IgD-negative memory B cell (primary cell): ENCODE results near the gene SPECC1. TPM values are rescaled to one million over a fixed set of nuclear protein-coding genes. Genes with fewer than 3 reads are reported as not detected.
A peak's percentile ranks its signal among the peaks of the same experiment; 100 is the strongest.
"Not testable (repeated sequence)": the region's sequence is repeated elsewhere in the genome, so short reads cannot be mapped to it uniquely, and the experiment has no call there.

Experiments used
- H3K27ac Mint-ChIP-seq, 3 donors: one replicate each; pipeline ENCODE4 v1.8.0; 2020 to 2022; ENCODE audit warnings: mild to moderate bottlenecking in 3 of 3, mixed read lengths in 3 of 3, moderate library complexity in 1 of 3
- H3K27me3 Mint-ChIP-seq: one replicate; pipeline ENCODE4 v1.8.0; 2021; ENCODE audit warnings: mixed read lengths
- H3K36me3 Mint-ChIP-seq: one replicate; pipeline ENCODE4 v1.8.0; 2020; ENCODE audit warnings: mild to moderate bottlenecking, mixed read lengths
- H3K4me1 Mint-ChIP-seq, 3 donors: one replicate each; pipeline ENCODE4 v1.8.0; 2020 to 2022; ENCODE audit warnings: mixed read lengths in 3 of 3, mild to moderate bottlenecking in 1 of 3
- H3K4me3 Mint-ChIP-seq, 4 donors: one replicate each; pipeline ENCODE4 v1.8.0; 2020 to 2022; ENCODE audit warnings: mild to moderate bottlenecking in 4 of 4, mixed read lengths in 4 of 4, moderate library complexity in 3 of 4
- H3K9me3 Mint-ChIP-seq, 3 donors: one replicate each; pipeline ENCODE4 v1.8.0; 2020 to 2021; ENCODE audit warnings: mixed read lengths in 3 of 3, mild to moderate bottlenecking in 1 of 3
- polyA plus RNA-seq: library from polyadenylated mRNA; unstranded; fragments of 300-500 nt; fragmentation: Illumina TruSeq; gene quantifications from one replicate; pipeline ENCODE4 v1.2.3, GENCODE V29; 2021

SPECC1 gene
- polyA plus RNA-seq, 1 donor from 2014 or later: 4.1 TPM

- Mint-ChIP-seq H3K36me3 (peaks cover 11% of the 10 kb centered on the region), H3K27ac (no peak overlapping the region), H3K9me3 (peaks cover 0 to 7% (median 6%) of the 10 kb centered on the region in 3 donors), H3K4me3 (no peak overlapping the region), H3K4me1 (peaks cover 0 to 2% (median 0%) of the 10 kb centered on the region in 3 donors), H3K27me3 (no peaks in the 10 kb centered on the region)
Measured at GRCh38 chr17:20262226-20263114, 253.3 kb downstream of the SPECC1 start.

GRCh38 chr17:20263115-20263433 lies 253.9 kb downstream of the SPECC1 start:
- H3K36me3 Mint-ChIP-seq, H3K9me3 Mint-ChIP-seq, H3K4me1 Mint-ChIP-seq, H3K27ac Mint-ChIP-seq, H3K4me3 Mint-ChIP-seq, H3K27me3 Mint-ChIP-seq: not testable (repeated sequence)

GRCh38 chr17:20263595-20263994 lies 254.4 kb downstream of the SPECC1 start:
- peaks cover 2% of the 10 kb centered on the region for H3K36me3 Mint-ChIP-seq
- H3K27me3 Mint-ChIP-seq: no peaks in the 10 kb centered on the region
- peaks cover 0 to 2% (median 0%) of the 10 kb centered on the region in 3 donors for H3K4me1 Mint-ChIP-seq
- H3K4me3 Mint-ChIP-seq: no peak overlapping the region
- H3K9me3 Mint-ChIP-seq: peaks cover 0 to 2% (median under 1%) of the 10 kb centered on the region in 3 donors
- no peak overlapping the region for H3K27ac Mint-ChIP-seq

GRCh38 chr17:20264996-20265395 lies 255.8 kb downstream of the SPECC1 start:
- H3K27ac Mint-ChIP-seq: no peak overlapping the region

GRCh38 chr17:20266806-20267458 lies 257.8 kb downstream of the SPECC1 start:
- peaks cover 6 to 10% (median 6%) of the 10 kb centered on the region in 3 donors for H3K4me1 Mint-ChIP-seq

More at GRCh38 chr17:20264996-20265395, 255.8 kb downstream of the SPECC1 start:
- H3K4me3 Mint-ChIP-seq: no peak overlapping the region
- no peaks in the 10 kb centered on the region for H3K27me3 Mint-ChIP-seq
- peaks cover 2% of the 10 kb centered on the region for H3K36me3 Mint-ChIP-seq
- no peaks in the 10 kb centered on the region for H3K9me3 Mint-ChIP-seq
- H3K4me1 Mint-ChIP-seq: peaks cover 0 to 2% (median 0%) of the 10 kb centered on the region in 3 donors

GRCh38 chr17:20267459-20267842 lies 258.3 kb downstream of the SPECC1 start:
- Mint-ChIP-seq H3K27ac (no peak overlapping the region), H3K36me3 (peaks cover 2% of the 10 kb centered on the region), H3K4me3 (no peak overlapping the region), H3K27me3 (no peaks in the 10 kb centered on the region), H3K4me1 (peaks cover 4 to 14% (median 11%) of the 10 kb centered on the region in 3 donors), H3K9me3 (no peaks in the 10 kb centered on the region)

More at GRCh38 chr17:20266806-20267458, 257.8 kb downstream of the SPECC1 start:
- no peaks in the 10 kb centered on the region for H3K27me3 Mint-ChIP-seq
- no peaks in the 10 kb centered on the region for H3K9me3 Mint-ChIP-seq
- no peak overlapping the region for H3K4me3 Mint-ChIP-seq
- peaks cover 2% of the 10 kb centered on the region for H3K36me3 Mint-ChIP-seq
- H3K27ac Mint-ChIP-seq: no peak overlapping the region

- Mint-ChIP-seq H3K27me3 (no peaks in the 10 kb centered on the region), H3K9me3 (no peaks in the 10 kb centered on the region), H3K27ac (no peak overlapping the region), H3K4me1 (peaks cover 6 to 14% (median 13%) of the 10 kb centered on the region in 3 donors), H3K4me3 (no peak overlapping the region), H3K36me3 (peaks cover 2% of the 10 kb centered on the region)
Measured at GRCh38 chr17:20270369-20270768, 261.2 kb downstream of the SPECC1 start.

GRCh38 chr17:20271011-20271610 lies 262.0 kb downstream of the SPECC1 start:
- H3K27me3 Mint-ChIP-seq: no peaks in the 10 kb centered on the region
- H3K4me3 Mint-ChIP-seq: no peak overlapping the region
- peaks cover 2% of the 10 kb centered on the region for H3K36me3 Mint-ChIP-seq
- H3K27ac Mint-ChIP-seq: peak overlapping the region in 1 of 3 donors; percentile 14
- no peaks in the 10 kb centered on the region for H3K9me3 Mint-ChIP-seq
- H3K4me1 Mint-ChIP-seq: peaks cover 6 to 14% (median 13%) of the 10 kb centered on the region in 3 donors

- Mint-ChIP-seq H3K4me3 (peak overlapping the region in 2 of 4 donors; percentile 18 to 29), H3K9me3 (no peaks in the 10 kb centered on the region), H3K27me3 (no peaks in the 10 kb centered on the region), H3K27ac (no peak overlapping the region), H3K4me1 (peaks cover 6 to 14% (median 13%) of the 10 kb centered on the region in 3 donors), H3K36me3 (peaks cover 2% of the 10 kb centered on the region)
Measured at GRCh38 chr17:20273741-20274500, 264.8 kb downstream of the SPECC1 start.

- H3K9me3 Mint-ChIP-seq: peaks cover 0 to 3% (median 0%) of the 10 kb centered on the region in 3 donors
- no peaks in the 10 kb centered on the region for H3K27me3 Mint-ChIP-seq
- no peak overlapping the region for H3K4me3 Mint-ChIP-seq
- peak overlapping the region in 1 of 3 donors; percentile 0 for H3K27ac Mint-ChIP-seq
- H3K4me1 Mint-ChIP-seq: peaks cover 6 to 14% (median 13%) of the 10 kb centered on the region in 3 donors
- H3K36me3 Mint-ChIP-seq: peaks cover 2% of the 10 kb centered on the region
Measured at GRCh38 chr17:20275653-20276052, 266.5 kb downstream of the SPECC1 start.

- H3K4me3 Mint-ChIP-seq: no peak overlapping the region
- peaks cover 2 to 9% (median 8%) of the 10 kb centered on the region in 3 donors for H3K4me1 Mint-ChIP-seq
- peak overlapping the region in 1 of 3 donors; percentile 23 for H3K27ac Mint-ChIP-seq
- peaks cover 0 to 3% (median 0%) of the 10 kb centered on the region in 3 donors for H3K9me3 Mint-ChIP-seq
- no peaks in the 10 kb centered on the region for H3K27me3 Mint-ChIP-seq
- H3K36me3 Mint-ChIP-seq: peaks cover 2% of the 10 kb centered on the region
Measured at GRCh38 chr17:20276421-20276820, 267.3 kb downstream of the SPECC1 start.

GRCh38 chr17:20278805-20279204 lies 269.6 kb downstream of the SPECC1 start:
- H3K27me3 Mint-ChIP-seq: no peaks in the 10 kb centered on the region
- H3K4me1 Mint-ChIP-seq: peaks cover 0 to under 1% (median under 1%) of the 10 kb centered on the region in 3 donors
- H3K27ac Mint-ChIP-seq: no peak overlapping the region
- H3K9me3 Mint-ChIP-seq: peaks cover 0 to 3% (median 0%) of the 10 kb centered on the region in 3 donors
- peaks cover 2% of the 10 kb centered on the region for H3K36me3 Mint-ChIP-seq
- H3K4me3 Mint-ChIP-seq: no peak overlapping the region

GRCh38 chr17:20279631-20280030 lies 270.5 kb downstream of the SPECC1 start:
- Mint-ChIP-seq H3K4me1 (no peaks in the 10 kb centered on the region), H3K4me3 (no peak overlapping the region), H3K27me3 (no peaks in the 10 kb centered on the region), H3K9me3 (peaks cover 0 to 3% (median 0%) of the 10 kb centered on the region in 3 donors), H3K27ac (no peak overlapping the region), H3K36me3 (peaks cover 2% of the 10 kb centered on the region)

GRCh38 chr17:20280051-20280450 lies 270.9 kb downstream of the SPECC1 start:
- peaks cover 0 to 3% (median 0%) of the 10 kb centered on the region in 3 donors for H3K9me3 Mint-ChIP-seq
- no peak overlapping the region for H3K4me3 Mint-ChIP-seq
- peaks cover 2% of the 10 kb centered on the region for H3K36me3 Mint-ChIP-seq
- no peaks in the 10 kb centered on the region for H3K4me1 Mint-ChIP-seq
- H3K27ac Mint-ChIP-seq: no peak overlapping the region
- no peaks in the 10 kb centered on the region for H3K27me3 Mint-ChIP-seq
